HG03103 (cell line): Measurements from ENCODE around the gene NGEF.

ENCODE experiments used
- ATAC-seq: cut with Tn5 transposase; IDR thresholded peaks from one replicate; pipeline ENCODE4 v1.9.1; 2021; ENCODE audit warnings: low read depth; ENCODE audit not compliant: unreplicated experiment

NGEF gene

DNA sequence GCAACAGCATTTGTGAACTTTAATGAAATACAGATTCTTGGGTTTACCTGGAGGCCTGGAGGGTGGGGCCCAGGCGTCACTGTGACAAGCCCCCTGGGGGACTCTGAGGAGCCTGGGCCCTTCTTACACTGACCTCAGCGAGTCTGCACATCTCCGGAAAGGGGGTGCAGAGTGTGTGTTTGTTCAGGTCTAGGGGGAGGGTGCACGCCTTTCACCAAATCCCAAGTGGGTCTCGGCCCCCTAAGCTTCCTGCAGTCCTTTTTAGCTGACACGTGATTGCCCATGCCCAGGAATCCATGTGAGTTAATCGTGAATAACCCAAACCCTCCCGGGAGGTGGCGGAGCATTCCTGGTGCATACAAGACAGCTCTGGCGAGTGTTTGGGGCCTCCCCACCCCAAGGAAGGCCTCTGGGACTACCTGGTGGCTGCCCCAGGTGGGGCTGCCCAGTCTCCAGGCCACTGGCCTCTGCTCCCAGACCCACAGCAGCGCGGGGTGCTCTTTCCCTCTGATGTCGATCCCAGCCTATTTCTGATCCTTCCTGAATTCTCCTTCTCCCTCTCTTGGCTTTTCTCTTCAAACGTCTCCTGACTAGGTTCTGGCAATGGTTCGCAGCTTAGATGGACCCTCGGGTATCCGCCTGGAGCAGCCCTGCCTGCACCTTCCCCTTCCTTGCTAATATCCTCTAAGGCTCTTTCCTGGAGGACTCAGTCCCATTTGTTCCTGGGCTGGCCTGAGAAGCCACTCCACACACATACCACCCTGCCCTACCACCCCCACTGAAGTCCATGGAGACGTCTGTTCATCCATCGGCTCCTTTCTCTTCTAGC lies 10.0 kb downstream of the NGEF start:
- no peak for ATAC-seq

DNA sequence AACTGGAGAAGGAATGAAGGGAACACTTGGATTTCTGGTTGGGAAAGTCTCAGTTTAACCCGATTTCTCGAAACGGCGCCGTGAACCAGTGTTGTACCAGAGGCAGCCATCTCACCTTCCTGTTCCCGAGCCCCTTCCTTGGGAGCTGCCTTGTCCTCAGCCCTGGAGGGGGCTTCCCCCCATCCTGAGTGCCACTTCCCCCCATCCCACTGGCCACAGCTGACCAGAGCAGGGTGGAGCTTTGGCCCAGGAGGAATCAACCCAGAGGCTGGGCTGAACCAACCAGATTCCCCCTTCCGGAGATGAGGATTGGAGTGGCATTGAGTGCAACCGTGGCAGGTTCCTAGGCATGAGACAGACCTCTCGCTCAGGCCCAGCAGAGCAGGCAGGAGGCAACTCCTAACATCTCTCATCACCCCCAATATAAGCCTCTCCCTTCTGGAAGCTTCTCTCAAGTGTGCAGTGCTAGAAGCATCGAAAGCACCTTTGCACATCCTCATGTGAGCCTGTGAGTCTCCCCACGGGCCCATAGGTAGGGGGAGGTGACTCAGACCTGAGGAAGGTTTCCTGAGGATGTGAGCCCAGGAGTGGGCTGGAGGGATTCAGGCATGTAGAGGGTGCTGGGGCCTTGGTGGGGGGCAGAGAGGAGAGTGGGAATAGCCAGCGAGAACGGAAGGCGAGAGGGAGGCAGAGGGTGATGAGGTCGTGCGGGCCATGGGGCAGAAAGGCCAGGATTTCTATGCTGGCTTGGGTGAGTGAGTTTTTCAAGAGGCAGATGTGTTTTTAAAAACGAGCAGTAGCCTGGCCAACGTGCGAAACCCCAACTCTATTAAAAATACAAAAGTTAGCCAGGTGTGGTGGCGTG lies 11.9 kb downstream of the NGEF start:
- ATAC-seq = no peak

GRCh38 chr2:232999354-232999753 lies 13.7 kb downstream of the NGEF start:
- no peak for ATAC-seq

- no peak for ATAC-seq
Measured at GRCh38 chr2:232998666-232998985, 14.4 kb downstream of the NGEF start.

GRCh38 chr2:232997749-232998665 lies 15.0 kb downstream of the NGEF start:
- ATAC-seq = no peak

- no peak for ATAC-seq
Measured at GRCh38 chr2:232994446-232994845, 18.6 kb downstream of the NGEF start.

DNA sequence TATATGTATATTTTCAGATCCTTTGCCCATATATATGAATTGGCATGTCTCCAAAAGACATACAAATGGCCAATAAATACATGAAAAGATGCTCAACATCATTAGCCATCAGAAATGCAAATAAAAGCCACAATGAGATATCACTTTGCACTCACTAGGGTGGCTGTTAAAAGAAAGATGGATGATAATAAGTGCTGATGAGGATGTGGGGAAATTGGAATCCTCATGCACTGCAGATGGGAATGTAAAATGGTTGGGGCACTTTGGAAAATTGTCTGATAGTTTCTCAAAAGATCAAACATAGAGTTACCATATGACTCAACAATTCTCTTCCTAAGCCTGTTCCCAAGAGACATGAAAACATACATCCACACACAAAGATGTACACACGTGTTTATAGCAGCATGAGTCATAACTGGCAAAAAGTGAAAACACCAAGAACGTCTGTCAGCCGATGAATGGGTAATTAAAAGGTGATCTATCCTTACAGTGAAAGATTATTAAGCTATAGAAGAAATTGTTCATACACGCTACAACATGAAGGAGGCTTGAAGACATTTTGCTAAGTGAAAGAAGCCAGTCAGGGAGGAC lies 19.7 kb downstream of the NGEF start:
- ATAC-seq = no peak

- ATAC-seq = no peak
Measured at GRCh38 chr2:232986155-232986554, 26.9 kb downstream of the NGEF start.

DNA sequence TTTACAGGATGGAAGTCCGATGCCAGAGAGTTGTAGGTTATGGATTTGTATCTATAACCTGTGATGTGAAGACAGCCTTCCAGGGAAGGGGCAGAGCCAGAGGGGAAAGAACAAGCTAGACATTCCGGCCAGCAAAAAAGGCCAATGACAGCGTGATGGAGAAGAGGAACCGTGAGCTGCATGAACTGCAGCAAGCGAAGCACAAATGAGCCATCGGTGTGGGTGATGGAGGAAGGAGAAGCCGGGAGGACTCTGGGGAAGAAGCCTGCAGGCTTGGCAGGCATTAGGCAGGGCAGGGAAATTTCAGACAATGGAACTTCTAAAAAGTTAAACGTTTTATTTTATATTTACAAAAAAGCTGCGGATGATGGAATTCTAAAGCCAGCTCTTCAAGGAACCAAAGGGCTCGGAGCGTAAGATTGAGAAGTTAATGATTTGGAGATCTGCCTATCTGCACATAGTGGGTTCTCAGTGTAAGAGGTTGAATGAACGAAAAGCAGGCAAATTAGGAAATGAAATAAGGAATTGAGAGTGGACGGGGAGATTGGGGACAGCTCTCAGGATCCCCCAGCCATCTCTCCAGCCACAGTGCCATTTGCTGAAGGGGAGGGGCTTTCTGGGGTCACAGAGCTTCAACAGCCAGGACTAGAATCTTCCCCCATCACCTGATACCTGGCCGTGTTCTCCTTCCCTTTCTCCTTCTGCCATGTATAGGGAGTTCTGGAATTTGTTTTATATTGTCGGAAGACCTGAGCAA lies 28.4 kb downstream of the NGEF start:
- ATAC-seq = no peak

DNA sequence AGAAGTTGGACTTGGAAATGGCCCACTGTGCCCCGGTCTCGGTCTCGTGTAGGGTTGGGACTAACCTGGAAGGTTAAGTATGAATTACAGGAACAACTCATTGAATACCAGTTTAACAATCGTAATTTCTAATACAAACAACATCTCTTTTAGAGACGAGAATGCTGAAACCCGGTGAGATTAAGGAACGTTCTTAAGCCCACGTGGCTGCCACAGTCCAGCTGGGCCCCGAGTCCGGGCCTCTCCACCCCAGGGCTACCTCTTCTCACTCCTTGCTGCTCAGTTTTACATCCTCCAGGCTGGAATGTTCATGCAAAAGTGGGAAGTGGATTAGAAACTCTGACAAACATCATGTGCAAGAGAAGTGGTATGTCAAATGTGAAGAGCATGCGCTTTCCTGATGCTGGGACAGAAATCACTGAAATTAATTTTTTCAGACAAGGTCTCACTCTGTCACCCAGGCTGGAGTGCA lies 29.4 kb downstream of the NGEF start:
- no peak for ATAC-seq

- no peak for ATAC-seq
Measured at GRCh38 chr2:232982926-232983668, 30.0 kb downstream of the NGEF start.

- no peak for ATAC-seq
Measured at GRCh38 chr2:232981767-232982360, 31.2 kb downstream of the NGEF start.

- no peak for ATAC-seq
Measured at GRCh38 chr2:232981356-232981755, 31.7 kb downstream of the NGEF start.

DNA sequence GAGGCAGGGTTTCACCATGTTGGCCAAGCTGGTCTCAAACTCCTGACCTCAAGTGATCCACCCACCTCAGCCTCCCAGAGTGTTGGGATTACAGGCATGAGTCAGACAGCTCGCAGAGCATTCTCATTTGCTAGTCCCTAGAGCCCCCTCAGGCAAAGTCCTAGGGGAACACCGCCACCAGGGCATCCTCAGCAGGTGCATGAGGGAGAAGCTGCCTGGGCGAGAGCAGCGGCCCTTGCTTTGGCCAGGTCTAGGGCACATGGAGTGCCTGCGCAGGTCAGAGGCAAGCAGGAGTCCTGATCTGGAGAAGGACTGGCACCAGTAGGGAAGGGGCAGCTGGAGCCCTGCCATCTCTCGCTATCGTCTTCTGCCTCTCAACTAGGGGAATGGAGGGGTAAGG lies 32.4 kb downstream of the NGEF start:
- ATAC-seq = no peak

DNA sequence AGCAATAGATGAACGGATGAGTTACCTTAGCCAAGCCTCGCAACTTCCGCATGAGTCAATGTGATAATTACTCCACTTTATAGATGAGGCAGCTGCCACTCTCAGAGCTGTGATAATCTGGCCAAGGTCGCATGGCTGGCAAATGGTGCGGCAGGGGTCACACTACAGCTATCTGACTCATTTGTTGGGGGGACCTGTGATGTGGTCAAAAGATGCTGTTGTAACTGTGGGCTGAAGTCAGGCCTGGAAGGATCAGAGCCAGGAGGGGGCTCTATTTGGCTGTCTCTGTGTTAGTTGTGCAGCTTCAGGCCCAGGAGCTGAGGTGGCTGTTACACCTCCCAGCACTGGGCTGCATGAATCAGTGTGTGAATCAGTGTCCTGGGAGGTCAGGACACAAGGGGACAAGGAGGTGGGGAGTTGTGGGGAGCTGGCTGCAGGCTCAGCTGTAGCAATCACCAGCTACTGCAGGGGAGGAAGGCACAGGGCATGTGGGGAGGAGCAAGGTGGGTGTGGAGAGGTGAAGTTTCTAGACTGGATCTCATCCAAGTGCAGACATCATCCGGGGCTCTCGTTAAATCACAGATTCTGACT lies 33.1 kb downstream of the NGEF start:
- no peak for ATAC-seq

DNA sequence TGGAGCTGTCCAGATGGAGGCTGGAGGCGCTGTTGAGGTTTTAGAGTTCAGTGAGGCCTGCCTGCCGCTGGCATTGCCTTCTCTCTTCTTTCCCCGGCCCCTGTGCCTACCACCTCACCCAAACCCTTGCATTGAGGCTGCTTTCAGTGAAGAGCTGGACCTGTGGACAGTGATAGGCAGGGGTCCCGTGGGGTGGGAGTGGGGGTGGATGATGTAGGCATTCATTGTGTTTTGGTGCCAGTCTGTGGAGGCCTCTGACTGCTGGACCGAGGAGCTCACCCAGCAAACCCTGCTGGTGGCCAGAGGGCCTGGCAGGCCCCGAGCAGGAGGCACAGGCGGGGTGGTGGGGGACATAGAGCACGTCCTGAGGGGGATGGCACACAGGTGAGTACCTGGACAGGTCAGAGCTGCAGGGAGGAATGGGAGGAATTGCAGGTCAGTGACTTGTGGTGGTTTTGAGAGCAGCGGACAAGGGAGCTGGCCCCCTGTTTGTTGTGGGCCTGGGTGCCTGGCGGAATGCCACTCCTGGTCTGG lies 35.6 kb downstream of the NGEF start:
- ATAC-seq = no peak

- no peak for ATAC-seq
Measured at GRCh38 chr2:232976666-232977437, 36.2 kb downstream of the NGEF start.
